ENCODE measurements around the gene PFKFB2.
A peak's percentile ranks its signal among the peaks of the same experiment; 100 is the strongest.

PFKFB2 gene

DNA sequence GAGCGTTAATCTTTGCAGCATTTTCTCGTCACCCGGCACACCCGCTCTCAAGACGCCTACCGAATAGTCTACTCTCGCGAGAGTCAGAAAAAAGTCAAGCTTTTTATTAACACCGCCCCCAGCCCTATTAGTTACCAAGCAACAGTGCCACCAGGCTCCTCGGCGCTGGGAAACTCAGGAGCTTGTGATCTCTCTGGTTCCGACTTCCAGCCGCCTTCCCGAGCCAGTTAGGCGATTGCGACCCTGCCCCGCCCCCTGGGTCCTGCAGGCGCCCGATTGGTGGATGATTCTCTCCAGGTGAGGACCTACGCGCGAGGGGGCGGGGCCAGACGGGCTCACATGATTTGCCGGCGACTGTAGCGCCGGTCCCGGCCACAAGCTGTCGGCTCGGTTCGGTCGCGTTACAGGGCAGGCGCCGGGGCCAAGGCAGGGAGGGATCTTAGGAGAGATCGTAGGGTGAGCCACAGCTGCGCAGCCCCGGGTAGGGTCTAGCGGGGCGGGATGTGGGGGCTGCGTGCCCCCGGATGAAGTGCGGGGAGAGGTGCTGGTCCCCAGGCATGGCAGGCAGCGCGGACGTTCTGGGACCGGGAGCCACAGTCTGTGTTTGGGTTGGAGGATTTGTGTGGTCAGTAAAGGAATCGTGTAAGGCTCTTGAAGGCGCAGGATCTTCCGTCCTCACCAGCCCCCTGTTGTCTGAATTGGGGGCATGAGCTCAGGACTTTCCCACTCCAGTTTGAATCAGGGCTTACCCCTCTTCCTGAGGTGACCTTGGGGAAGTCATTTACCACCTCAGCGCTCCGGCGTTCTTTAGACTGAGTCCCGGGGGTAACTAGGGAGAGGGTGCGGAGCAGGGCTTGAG lies at the start of gene PFKFB2:
Gene PFKFB2 (plus strand): TSS at position 365 of the 859 bp plus-strand sequence. CDS start 1,443 bp downstream, outside the sequence.
- peak within 1 kb of the TSS; percentile 86 for H3K4me3 ChIP-seq (ENCODE audit: low read depth, low read length)

- H3K4me3 ChIP-seq (ENCODE audit: low read depth, low read length) = no peak overlapping the region
These were observed 47.9 kb upstream of the PFKFB2 start for GRCh38 chr1:207004931-207005830.

GRCh38 chr1:207006083-207006482 lies 47.0 kb upstream of the PFKFB2 start:
- no peak overlapping the region for H3K4me3 ChIP-seq (ENCODE audit: low read depth, low read length)

- H3K4me3 ChIP-seq (ENCODE audit: low read depth, low read length) = no peak overlapping the region
These were observed 46.2 kb upstream of the PFKFB2 start for GRCh38 chr1:207006914-207007313.

DNA sequence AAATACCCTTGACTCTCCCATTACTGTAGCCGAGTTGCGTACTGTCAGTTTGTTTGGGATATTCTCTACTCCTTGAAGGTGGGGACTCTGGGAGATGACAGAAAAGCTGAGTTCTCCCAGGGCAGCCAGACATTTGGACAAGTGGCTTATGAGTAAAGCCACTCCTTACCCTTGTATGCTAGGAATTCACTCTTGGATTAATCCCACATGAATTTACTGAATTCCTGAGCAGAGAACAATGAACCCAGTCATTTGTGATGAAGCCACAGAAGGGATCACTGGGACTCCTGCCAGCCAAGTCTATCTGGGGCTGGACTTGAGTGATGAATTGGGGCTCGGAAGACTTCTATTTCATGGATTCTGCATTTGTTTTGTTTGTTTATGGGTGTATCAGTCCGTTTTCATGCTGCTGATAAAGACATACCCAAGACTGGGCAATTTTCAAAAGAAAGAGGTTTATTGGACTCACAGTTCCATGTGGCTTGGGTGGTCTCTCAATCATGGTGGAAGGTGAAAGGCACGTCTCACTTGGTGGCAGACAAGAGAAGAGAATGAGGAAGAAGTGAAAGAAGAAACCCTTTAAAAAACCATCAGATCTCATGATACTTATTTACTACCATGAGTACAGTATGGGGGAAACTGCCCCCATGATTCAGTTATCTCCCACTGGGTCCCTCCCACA lies 45.6 kb upstream of the PFKFB2 start:
- H3K4me3 ChIP-seq (ENCODE audit: low read depth, low read length) = no peak overlapping the region

- no peak overlapping the region for H3K4me3 ChIP-seq (ENCODE audit: low read depth, low read length)
These were observed 43.8 kb upstream of the PFKFB2 start for GRCh38 chr1:207009182-207009850.

DNA sequence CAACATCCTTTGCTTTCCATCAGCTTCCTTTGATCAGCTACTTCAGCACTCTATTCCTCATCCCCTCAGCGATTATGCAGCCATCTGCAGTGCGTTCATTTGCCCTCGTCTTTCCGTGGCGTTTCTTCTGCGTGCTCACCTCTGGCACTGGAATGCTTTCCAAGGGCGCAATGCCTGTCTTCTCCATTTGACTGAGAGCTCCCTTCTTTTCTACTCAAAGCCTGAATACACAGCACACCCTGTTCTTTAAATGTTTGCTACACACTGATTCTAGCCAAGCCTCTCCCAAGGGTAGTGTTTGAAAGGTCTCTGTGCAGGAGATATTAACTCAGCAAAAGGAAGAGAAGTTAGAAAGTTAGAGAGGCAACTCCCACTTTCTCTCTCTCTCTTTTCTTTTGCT lies 43.1 kb upstream of the PFKFB2 start:
- H3K4me3 ChIP-seq (ENCODE audit: low read depth, low read length) = no peak overlapping the region

DNA sequence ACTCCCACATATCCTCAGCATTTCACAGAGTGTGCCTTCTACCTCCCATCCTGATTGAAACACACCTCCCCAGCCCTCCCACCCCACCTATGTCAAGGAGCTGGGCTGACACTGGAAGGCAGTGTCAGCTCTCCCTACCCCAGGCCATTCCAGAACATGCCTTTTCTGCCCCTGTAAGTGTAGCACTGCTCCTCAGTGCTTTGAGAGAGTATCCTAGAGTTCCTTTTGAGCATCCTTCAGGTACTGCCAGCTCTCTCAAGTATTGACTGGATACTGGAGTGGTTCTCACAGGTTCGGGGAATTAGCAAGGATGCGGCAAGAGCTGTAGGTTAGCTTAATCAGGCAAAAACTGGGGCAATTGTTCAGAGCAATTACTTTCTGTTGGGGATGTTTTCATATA lies 42.3 kb upstream of the PFKFB2 start:
- H3K4me3 ChIP-seq (ENCODE audit: low read depth, low read length) = no peak overlapping the region

DNA sequence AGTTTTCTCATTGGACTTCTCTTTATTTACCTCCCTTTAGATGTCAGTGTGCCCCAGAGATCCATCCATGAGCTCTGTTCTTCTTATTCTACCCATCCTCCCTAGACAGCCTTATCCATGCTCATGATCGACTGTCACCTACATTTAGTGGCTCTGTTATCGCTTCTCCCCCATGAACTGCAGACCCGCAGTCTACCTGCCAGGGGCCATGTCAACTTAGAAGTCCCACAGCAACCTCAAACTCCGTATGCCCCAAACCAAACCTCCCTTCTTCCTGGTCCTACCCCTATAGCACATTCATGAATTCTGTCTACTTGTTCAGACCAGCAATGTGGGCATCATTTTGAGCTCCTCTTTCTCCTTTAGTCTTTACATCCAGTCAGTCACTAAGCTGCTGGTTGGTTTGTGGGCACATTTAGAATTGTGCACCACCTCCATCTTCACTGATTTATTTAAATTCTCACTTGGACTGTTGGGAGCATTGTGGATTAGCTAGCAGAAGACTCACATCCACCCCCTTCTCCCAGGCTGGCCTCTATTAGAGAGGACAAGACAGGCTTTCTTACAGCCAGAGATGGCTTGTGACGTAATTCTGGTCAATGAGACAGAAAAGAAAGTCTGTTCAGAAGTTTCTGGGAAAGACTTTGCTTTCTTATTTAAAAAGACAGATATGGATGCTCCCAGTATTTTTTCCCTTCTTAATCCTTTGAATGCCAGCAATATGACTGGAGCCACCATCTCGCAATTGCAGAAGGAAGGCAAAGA lies 39.6 kb upstream of the PFKFB2 start:
- no peak overlapping the region for H3K4me3 ChIP-seq (ENCODE audit: low read depth, low read length)

GRCh38 chr1:207014728-207015127 lies 38.3 kb upstream of the PFKFB2 start:
- no peak overlapping the region for H3K4me3 ChIP-seq (ENCODE audit: low read depth, low read length)

GRCh38 chr1:207015791-207016190 lies 37.3 kb upstream of the PFKFB2 start:
- H3K4me3 ChIP-seq (ENCODE audit: low read depth, low read length) = no peak overlapping the region

GRCh38 chr1:207017615-207018559 lies 35.2 kb upstream of the PFKFB2 start:
- no peak overlapping the region for H3K4me3 ChIP-seq (ENCODE audit: low read depth, low read length)

DNA sequence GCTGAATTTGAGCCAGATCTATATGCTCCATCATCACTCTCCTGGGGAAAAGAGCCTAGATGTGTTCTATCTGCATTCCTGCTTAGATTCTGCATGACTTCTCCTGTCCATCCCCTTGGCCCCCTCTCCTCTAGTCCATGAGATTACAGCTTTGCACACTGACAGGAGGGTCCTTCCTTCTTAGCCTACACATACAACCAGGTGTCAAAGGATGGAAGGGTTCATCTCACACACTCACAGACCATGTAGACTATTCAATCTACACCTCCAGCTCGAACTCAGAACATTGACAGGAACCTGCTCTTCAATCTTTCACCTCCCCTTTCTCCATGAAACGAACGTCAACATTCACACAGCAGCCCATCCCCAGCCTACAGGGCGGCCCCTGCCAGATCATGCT lies 34.4 kb upstream of the PFKFB2 start:
- no peak overlapping the region for H3K4me3 ChIP-seq (ENCODE audit: low read depth, low read length)

GRCh38 chr1:207019161-207019560 lies 33.9 kb upstream of the PFKFB2 start:
- no peak overlapping the region for H3K4me3 ChIP-seq (ENCODE audit: low read depth, low read length)

DNA sequence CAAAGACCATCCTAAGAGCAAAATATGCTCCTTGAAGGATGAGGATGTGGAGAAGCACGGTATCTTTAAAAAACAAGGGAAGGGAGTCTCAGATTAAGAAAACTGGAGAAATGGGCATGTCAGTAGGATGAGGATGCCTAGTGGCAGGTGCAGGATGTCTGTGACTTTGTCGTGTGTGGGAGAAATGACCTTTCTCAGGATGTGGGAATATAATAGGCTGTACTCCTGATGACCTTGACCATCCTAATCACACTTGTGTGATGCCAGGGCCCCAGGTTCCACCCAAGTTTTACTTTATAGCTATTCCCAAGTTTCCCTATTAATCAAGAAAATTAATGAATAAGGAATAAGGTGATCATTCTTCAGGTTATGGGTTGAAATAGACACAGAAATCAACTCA lies 33.4 kb upstream of the PFKFB2 start:
- no peak overlapping the region for H3K4me3 ChIP-seq (ENCODE audit: low read depth, low read length)

DNA sequence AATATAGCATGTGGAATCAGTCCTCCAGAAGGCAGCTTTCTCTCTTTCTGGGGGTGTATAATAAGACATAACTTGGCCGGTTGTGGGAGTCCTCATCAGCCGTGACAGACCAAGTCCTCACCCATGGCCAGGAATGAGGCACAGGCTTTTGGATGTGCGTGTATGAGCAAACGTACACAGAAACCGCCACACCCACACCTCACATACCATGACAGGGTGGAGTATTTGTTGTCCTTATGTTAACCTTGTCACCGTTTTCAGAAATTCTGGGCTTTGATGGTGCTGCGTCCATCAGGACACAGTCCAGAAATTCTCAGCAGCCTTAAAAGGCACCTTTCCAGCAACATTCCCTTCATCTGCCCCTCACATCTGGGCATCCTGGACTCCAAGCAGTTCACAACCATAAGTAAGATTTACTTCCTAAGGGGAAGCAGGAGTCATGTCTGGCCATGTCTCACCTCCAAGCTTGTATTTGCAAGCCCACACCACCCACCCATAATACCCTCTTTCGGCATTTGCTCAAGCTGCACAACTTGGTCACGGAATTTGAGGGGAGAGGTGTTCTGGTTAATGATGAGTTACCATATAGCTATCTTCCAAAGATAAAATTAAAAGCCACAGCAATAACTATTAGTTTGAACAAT lies 32.9 kb upstream of the PFKFB2 start:
- H3K4me3 ChIP-seq (ENCODE audit: low read depth, low read length) = no peak overlapping the region

DNA sequence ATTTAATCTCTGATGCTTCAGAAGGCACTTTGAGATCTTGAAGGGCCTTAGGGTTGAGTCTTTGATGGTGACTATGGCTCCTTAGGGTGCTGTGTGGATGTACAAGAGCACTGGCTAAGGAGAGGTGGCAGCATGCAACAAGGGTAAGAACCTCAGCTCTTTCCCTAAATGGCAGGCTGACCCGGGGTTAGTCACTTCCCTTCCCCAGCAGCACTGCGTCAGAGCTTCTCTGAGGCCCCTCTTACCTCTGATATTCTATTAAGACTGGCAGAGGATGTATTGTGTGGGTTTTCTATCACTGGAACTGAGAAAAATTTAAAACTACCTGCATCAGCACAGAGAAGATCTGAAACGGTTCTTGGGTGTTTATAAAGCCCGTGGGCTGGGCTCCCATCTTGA lies 32.4 kb upstream of the PFKFB2 start:
- no peak overlapping the region for H3K4me3 ChIP-seq (ENCODE audit: low read depth, low read length)

DNA sequence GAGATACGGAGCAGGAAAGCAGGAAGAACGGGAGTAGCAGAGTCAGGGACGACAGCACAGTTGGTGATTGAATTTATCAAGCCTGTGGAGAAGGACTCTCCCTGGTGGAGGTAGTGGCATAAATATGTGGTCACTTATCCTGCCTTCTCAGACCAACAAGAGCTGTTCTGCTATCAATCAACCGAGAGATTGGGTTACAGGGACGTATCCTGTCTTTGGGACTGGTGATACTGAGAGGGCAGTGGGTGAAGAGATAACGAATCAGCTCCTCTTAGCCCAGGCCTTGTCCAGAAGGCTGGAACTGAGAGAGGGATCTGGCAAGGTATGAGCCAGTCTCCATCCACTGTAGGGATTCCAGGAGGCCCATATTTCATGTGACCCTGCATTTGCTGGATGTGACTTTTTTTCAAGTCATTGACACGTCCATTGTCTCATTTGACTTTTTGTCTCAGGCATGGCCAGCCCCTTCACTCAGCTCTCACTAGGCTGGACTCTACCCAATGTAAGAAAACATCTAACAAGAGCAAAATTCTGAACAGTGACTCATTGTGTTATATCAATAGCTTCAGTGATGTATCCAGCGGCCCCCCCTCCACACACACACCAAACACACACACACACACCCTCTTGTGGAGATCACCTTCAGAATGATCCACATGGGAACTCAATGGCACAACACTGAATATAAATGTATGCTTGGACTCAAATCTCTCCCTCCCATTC lies 31.8 kb upstream of the PFKFB2 start:
- H3K4me3 ChIP-seq (ENCODE audit: low read depth, low read length) = no peak overlapping the region

All from iPS-11a (cell line).